GM18870 (cell line): ENCODE results near the gene DSTN.

ENCODE experiments used
- ATAC-seq: cut with Tn5 transposase; IDR thresholded peaks from one replicate; pipeline ENCODE4 v1.9.1; 2021; ENCODE audit warnings: moderate library complexity; ENCODE audit not compliant: unreplicated experiment

The DSTN gene

GRCh38 chr20:17545127-17545526, 24.7 kb upstream of the DSTN start:
- ATAC-seq, result no peak

- ATAC-seq, result no peak
Observed at GRCh38 chr20:17549131-17549530, 20.7 kb upstream of the DSTN start.

- no peak for ATAC-seq
Observed at GRCh38 chr20:17555106-17555505, 14.8 kb upstream of the DSTN start.

GRCh38 chr20:17556837-17557674, 12.8 kb upstream of the DSTN start:
- ATAC-seq, result no peak

GRCh38 chr20:17557675-17558006, 12.2 kb upstream of the DSTN start:
- ATAC-seq, result no peak

GRCh38 chr20:17558154-17558940, 11.5 kb upstream of the DSTN start:
- ATAC-seq, result no peak

GRCh38 chr20:17558941-17559304, 11.0 kb upstream of the DSTN start:
- no peak for ATAC-seq

GRCh38 chr20:17559338-17559737, 10.5 kb upstream of the DSTN start:
- no peak for ATAC-seq

- ATAC-seq, result no peak
Observed at GRCh38 chr20:17560344-17561074, 9.4 kb upstream of the DSTN start.

GRCh38 chr20:17562804-17563305, 7.0 kb upstream of the DSTN start:
- no peak for ATAC-seq

- no peak for ATAC-seq
Observed at GRCh38 chr20:17565169-17565845, 4.6 kb upstream of the DSTN start.

GRCh38 chr20:17566345-17566744, 3.5 kb upstream of the DSTN start:
- ATAC-seq, result no peak

- no peak for ATAC-seq
Observed at GRCh38 chr20:17568045-17568788, 1.7 kb upstream of the DSTN start.

- ATAC-seq, result no peak
Observed at GRCh38 chr20:17568972-17569521, 828 bp upstream of the DSTN start.

GRCh38 chr20:17570347-17571152, 675 bp downstream of the DSTN start:
- ATAC-seq, result no peak

GRCh38 chr20:17571153-17571527, 1.3 kb downstream of the DSTN start:
- no peak for ATAC-seq

GRCh38 chr20:17572034-17572638, 2.3 kb downstream of the DSTN start:
- ATAC-seq, result no peak

GRCh38 chr20:17573463-17573862, 3.6 kb downstream of the DSTN start:
- no peak for ATAC-seq

- no peak for ATAC-seq
Observed at GRCh38 chr20:17576215-17576614, 6.3 kb downstream of the DSTN start.
